Fibroblast of the aortic adventitia (primary cell): ENCODE results near the gene PDCD7. TPM values are rescaled to one million over a fixed set of nuclear protein-coding genes. Genes with fewer than 3 reads are reported as not detected.
"Not testable (repeated sequence)": the region's sequence is repeated elsewhere in the genome, so short reads cannot be mapped to it uniquely, and the experiment has no call there.

Experiments used
- DNase-seq: peaks from one replicate; pipeline ENCODE4 v3.0.0-alpha.2; 2010; ENCODE audit warnings: low read depth
- H3K4me3 ChIP-seq: 2 replicates; pipeline ENCODE4 v1.5.1; 2011; ENCODE audit warnings: low read depth, mild to moderate bottlenecking, control low read depth, low read length, moderate library complexity
- CTCF ChIP-seq: IDR thresholded peaks from 2 replicates; pipeline ENCODE4 v1.5.1; 2011; ENCODE audit warnings: mild to moderate bottlenecking, low read length, control low read depth, inconsistent platforms; ENCODE audit not compliant: insufficient read depth
- total RNA-seq: library from RNA; depleted of rRNA; stranded (reverse); fragments of >200 nt; gene quantifications from 2 replicates; pipeline ENCODE4 v1.2.3, GENCODE V29; 2012; ENCODE audit warnings: low replicate concordance

The PDCD7 gene
- total RNA-seq, 1 donor, result 15.7 TPM

- no peak overlapping the region for H3K4me3 ChIP-seq
Measured at GRCh38 chr15:65154720-65155119, 21.1 kb upstream of the PDCD7 start.

GRCh38 chr15:65147902-65148301 lies 14.3 kb upstream of the PDCD7 start:
- no peak overlapping the region for H3K4me3 ChIP-seq
- TF ChIP-seq CTCF, result no peak
- DNase-seq, result no peak

More at GRCh38 chr15:65154720-65155119, 21.1 kb upstream of the PDCD7 start:
- no peak for DNase-seq
- no peak for TF ChIP-seq CTCF

- TF ChIP-seq CTCF, result no peak
- DNase-seq, result no peak
- no peak overlapping the region for H3K4me3 ChIP-seq
Measured at GRCh38 chr15:65146438-65146837, 12.8 kb upstream of the PDCD7 start.

GRCh38 chr15:65138631-65139030 lies 5.0 kb upstream of the PDCD7 start:
- H3K4me3 ChIP-seq, DNase-seq: not testable (repeated sequence)

- not testable (repeated sequence) for DNase-seq, H3K4me3 ChIP-seq
Measured at GRCh38 chr15:65137893-65138292, 4.3 kb upstream of the PDCD7 start.

- DNase-seq, H3K4me3 ChIP-seq: not testable (repeated sequence)
Measured at GRCh38 chr15:65137089-65137488, 3.5 kb upstream of the PDCD7 start.

GRCh38 chr15:65134538-65134937 lies 930 bp upstream of the PDCD7 start:
- TF ChIP-seq CTCF, result no peak
- no peak overlapping the region for H3K4me3 ChIP-seq
- no peak for DNase-seq

GRCh38 chr15:65132878-65133547 lies 595 bp downstream of the PDCD7 start:
- peak; percentile 40 for DNase-seq
- peak overlapping the region; percentile 82 for H3K4me3 ChIP-seq
- no peak for TF ChIP-seq CTCF

GRCh38 chr15:65130941-65131340 lies 2.7 kb downstream of the PDCD7 start:
- no peak for DNase-seq
- TF ChIP-seq CTCF, result no peak
- no peak overlapping the region for H3K4me3 ChIP-seq
